Measurements from ENCODE around the gene PABPN1L.

- TF ChIP-seq ZFX (IDR thresholded peaks at IDR 0.05) (no peak), CTCF (conservative IDR thresholded peaks at IDR 0.05) (no peak; the same call in 1 of the 2 replicates)
Observed at GRCh38 chr16:88906535-88907105, 40.2 kb upstream of the PABPN1L start.

Data from C4-2B (cell line).